GM12891 (cell line): ENCODE measurements around the gene CERS6.

Source experiments
- DNase-seq: peaks from one replicate; pipeline ENCODE4 v3.0.0; 2011; ENCODE audit warnings: low spot score; ENCODE audit not compliant: insufficient read length
- FAIRE-seq: peaks from 2 replicates; lab custom pipeline; 2011; peaks lifted over from hg19 to GRCh38; lab: Jason Lieb, UNC
- PAX5 ChIP-seq: IDR thresholded peaks from 2 replicates; pipeline ENCODE4 v1.6.1; 2011; ENCODE audit warnings: low read length, moderate library complexity, mild to moderate bottlenecking; ENCODE audit not compliant: insufficient read depth, severe bottlenecking
- POLR2A ChIP-seq: IDR thresholded peaks from 2 replicates; pipeline ENCODE4 v1.6.1; 2011; ENCODE audit warnings: low read depth, low read length, control low read depth
- POLR2AphosphoS5 ChIP-seq: IDR thresholded peaks from 2 replicates; pipeline ENCODE4 v1.6.1; 2011; ENCODE audit warnings: low read depth, low read length, control low read depth
- POU2F2 ChIP-seq: IDR thresholded peaks from 2 replicates; pipeline ENCODE4 v1.6.1; 2011; ENCODE audit warnings: low read depth, mild to moderate bottlenecking, control low read depth, low read length, moderate library complexity
- SPI1 ChIP-seq: IDR thresholded peaks from 2 replicates; pipeline ENCODE4 v1.6.1; 2011; ENCODE audit warnings: low read depth, low read length, control low read depth
- TAF1 ChIP-seq: IDR thresholded peaks from 2 replicates; pipeline ENCODE4 v1.6.1; 2011; ENCODE audit warnings: low read depth, low read length, control low read depth

CERS6 gene

DNA sequence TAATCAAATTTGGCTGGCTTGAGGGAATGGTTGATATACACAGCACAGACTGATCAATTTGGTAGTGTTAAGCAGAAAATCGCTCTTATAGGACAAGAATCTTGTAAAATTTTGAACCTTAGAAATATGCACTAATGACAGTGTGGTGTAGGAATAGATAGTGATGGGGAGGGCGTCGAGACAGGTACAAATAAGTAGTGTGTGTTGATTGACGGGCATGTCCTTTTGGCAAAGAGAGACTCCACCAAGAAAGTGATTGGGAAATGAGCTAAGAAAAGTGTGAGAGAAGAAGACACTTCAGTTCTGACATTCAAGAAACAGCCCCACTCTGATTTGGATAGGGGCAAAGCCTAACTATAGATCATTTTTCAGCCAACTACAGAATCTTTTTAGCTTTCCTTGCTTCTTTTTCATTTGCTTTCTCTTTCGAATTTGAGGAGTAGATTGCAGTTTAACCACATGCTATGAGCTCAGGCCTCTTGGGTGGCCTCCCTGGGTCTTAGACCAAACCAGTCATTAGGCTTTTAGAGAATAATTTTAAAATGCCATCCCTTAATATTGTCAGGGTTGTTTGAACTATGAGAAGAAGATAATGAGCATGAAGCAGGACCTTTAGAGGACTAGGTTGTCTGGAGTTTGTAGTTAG is 127.1 kb downstream of the CERS6 start:
- DNase-seq: no peak
- TF ChIP-seq TAF1 (no peak), POLR2AphosphoS5 (no peak)
- FAIRE-seq: no peak

DNA sequence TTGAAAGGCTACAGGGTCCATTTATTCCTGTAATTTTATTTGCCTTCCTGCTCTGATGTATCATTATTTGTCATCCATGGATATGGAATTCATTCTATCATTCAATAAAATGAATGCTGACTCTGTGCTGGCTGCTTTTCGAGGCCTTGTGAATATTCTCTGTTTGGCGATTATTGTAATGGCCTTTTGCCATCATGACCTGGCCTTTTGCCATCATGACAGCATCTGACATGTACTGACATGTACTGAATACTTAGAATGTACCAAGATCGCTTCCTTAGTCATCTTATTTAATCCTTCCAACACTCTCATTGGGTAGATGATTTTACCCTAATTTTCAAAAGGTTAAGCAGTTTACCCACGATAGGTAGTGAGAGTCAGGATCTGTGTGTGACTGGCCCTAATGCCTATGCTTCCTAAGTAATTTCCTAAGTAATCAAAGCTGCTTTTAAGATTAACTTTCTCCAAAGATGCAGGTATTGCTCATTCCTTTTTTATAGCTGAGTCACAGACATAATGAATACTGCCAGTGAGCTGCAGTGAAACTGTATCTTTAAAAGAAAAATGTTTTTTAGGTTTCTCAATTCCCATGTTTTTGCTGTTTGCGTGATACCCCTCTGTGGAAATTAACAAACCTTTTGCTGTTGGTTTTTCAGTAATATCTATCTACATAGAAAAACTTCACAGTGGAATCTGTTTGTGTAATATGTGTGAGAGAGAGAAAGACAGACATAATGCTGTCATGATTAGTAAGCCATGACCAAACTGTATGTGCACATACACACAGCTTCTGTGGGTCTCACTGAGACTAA is 127.8 kb downstream of the CERS6 start:
- no peak for TF ChIP-seq POU2F2
- TF ChIP-seq TAF1: no peak
- no peak for TF ChIP-seq POLR2AphosphoS5
- TF ChIP-seq POLR2A: no peak
- no peak for TF ChIP-seq SPI1
- TF ChIP-seq PAX5: no peak
- no peak for FAIRE-seq
- no peak for DNase-seq

GRCh38 chr2:168584911-168585310 is 128.8 kb downstream of the CERS6 start:
- DNase-seq: no peak
- FAIRE-seq: no peak

DNA sequence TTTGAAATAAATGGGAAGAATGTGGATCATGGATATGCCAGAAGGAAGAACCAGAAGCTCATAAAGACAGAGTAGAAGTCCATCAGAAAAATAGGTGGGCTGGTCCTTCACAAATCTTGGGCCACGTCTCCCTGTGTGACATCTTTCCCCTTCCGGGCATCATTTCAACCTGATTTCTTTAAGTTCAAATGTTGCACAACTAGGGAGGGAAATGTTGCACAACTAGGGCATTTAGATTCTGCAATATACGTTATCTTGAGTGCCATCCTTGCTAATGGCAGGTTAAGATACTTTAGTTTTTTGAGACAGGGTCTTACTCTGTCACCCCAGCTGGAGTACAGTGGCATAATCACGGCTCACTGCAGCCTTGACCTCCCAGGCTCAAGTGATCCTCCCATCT is 129.6 kb downstream of the CERS6 start:
- no peak for DNase-seq
- no peak for FAIRE-seq
- TF ChIP-seq POU2F2: no peak
- no peak for TF ChIP-seq PAX5
- no peak for TF ChIP-seq SPI1
- TF ChIP-seq POLR2A: no peak
- TF ChIP-seq TAF1: no peak

More at GRCh38 chr2:168584911-168585310, 128.8 kb downstream of the CERS6 start:
- TF ChIP-seq PAX5 (no peak), POLR2A (no peak), POU2F2 (no peak), TAF1 (no peak), SPI1 (no peak), POLR2AphosphoS5 (no peak)

- no peak for FAIRE-seq
Measured at GRCh38 chr2:168587307-168587706, 131.2 kb downstream of the CERS6 start.

DNA sequence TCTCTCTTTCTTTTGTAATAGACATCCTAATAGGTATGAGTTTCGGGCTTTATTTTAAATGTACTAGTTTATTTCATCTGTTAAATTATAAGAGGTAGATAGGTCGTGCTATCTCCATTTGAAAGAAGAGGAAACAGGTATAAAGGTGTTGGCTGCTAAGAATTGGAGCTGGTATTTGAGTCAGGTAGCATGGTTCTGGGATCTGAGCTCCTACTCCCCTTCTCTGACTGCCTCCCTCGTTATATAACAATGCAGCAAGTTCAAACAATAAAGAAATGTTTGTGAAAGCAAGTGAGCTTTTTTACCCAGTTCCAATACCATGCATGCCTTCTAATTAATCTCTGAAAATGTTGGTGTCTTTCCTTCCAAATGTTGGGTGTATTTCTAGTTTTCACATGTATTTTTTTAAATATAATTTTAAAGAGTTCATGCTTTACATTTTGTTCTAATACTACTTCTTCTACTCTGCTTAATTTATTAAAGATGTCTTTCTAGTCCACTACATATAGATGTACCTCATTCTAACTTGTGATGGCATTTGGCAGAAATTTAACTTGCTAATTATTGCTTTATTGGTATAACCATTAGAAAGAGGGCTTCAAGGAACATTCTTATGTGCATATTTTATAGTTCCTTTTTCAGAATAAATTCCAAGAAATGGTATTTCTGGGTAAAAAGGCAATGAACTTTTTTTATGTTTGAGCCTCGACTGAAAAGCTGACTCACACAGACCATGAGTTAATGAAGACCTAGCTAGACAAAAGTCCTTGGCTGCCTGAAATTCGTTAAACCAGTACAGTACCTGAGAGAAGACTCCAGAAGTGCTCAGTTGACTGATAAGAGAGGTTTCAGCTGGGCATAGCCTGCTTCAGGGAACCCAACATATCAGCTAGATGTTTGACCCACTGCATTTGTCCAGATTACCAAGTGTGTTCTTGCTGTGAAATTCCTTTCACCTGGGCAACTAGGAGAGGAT is 133.5 kb downstream of the CERS6 start:
- no peak for TF ChIP-seq PAX5
- no peak for TF ChIP-seq POLR2AphosphoS5
- no peak for TF ChIP-seq POU2F2
- TF ChIP-seq TAF1: no peak
- TF ChIP-seq SPI1: no peak
- TF ChIP-seq POLR2A: no peak
- no peak for FAIRE-seq

More at GRCh38 chr2:168587307-168587706, 131.2 kb downstream of the CERS6 start:
- DNase-seq: no peak
- TF ChIP-seq POLR2A: no peak

DNA sequence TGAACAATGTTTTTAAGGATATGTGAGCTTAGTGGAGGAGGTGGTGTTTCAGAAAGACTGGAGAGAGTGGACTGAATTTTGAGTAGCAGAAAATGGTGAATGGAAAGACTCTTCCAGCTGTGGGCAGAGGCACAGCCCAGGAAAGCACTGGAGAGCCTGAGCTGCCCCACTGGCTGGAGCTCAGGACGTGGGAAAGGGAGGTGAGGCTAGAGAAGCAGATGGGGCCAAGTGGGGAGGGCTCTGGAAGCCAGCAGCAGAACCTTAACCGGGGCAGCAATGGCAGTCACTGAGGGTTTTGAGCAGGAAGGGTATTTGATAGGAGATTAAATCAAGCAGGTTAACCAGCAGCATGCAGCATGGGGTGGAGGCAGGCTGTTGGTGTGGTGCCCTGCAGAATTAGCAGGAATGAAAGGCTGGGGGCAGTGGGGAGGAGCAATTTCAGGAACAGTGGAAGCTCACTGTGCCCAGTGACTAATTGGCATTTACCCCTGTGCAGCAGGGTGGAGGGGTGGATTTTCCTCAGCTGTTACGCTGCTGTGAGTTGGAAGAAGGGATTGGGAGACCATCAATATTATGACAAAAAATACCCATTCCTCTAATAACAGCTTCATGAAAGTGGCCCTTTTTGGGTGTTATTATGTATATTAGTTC is 136.2 kb downstream of the CERS6 start:
- no peak for DNase-seq
- no peak for TF ChIP-seq SPI1
- TF ChIP-seq POLR2AphosphoS5: no peak
- no peak for TF ChIP-seq TAF1
- no peak for FAIRE-seq

More for the DNA sequence above, 133.5 kb downstream of the CERS6 start:
- DNase-seq: no peak

- FAIRE-seq: no peak
- no peak for DNase-seq
- TF ChIP-seq SPI1 (no peak), TAF1 (no peak), POLR2A (no peak), POU2F2 (no peak), PAX5 (no peak), POLR2AphosphoS5 (no peak)
Measured at GRCh38 chr2:168593713-168594112, 137.6 kb downstream of the CERS6 start.

GRCh38 chr2:168594778-168595177 is 138.7 kb downstream of the CERS6 start:
- DNase-seq (no peak), FAIRE-seq (no peak)
- TF ChIP-seq SPI1 (peak; percentile 63), POLR2A (no peak)
